Activated naive CD4-positive, alpha-beta T cell treated with anti-CD3 and anti-CD28 coated beads for 36 hours (primary cell): Measurements from ENCODE around the gene METTL26. TPM values are rescaled to one million over a fixed set of nuclear protein-coding genes. Genes with fewer than 3 reads are reported as not detected.

Source experiments
- CTCF ChIA-PET: fragments of 350-600 bp; sonication (Branson Sonifier 250); formaldehyde crosslinking; loops from one replicate; lab custom pipeline; 2021; ENCODE audit warnings: antibody characterized with exemption; lab: Charles Lee
- DNase-seq: peaks from one replicate; pipeline ENCODE4 v3.0.0-alpha.2; 2020
- H3K27ac Mint-ChIP-seq: one replicate; pipeline ENCODE4 v1.8.0; 2021; ENCODE audit warnings: mild to moderate bottlenecking, mixed read lengths
- H3K27me3 Mint-ChIP-seq: one replicate; pipeline ENCODE4 v1.8.0; 2021; ENCODE audit warnings: low read depth, mixed read lengths
- H3K36me3 Mint-ChIP-seq: one replicate; pipeline ENCODE4 v1.8.0; 2021; ENCODE audit warnings: low read depth, mixed read lengths
- H3K4me1 Mint-ChIP-seq: one replicate; pipeline ENCODE4 v1.8.0; 2021; ENCODE audit warnings: low read depth, mixed read lengths
- H3K4me3 Mint-ChIP-seq: one replicate; pipeline ENCODE4 v1.8.0; 2021; ENCODE audit warnings: mild to moderate bottlenecking, moderate library complexity, mixed read lengths
- H3K9me3 Mint-ChIP-seq: one replicate; pipeline ENCODE4 v1.8.0; 2021; ENCODE audit warnings: mixed read lengths
- intact Hi-C: fragments of 100-400 bp; cut with micrococcal nuclease; formaldehyde crosslinking; loops from one replicate; pipeline ENCODE4 v1.15.1; 2023
- total RNA-seq, 2 experiments: library from RNA; stranded (reverse); gene quantifications; one replicate each; pipeline ENCODE4 v1.2.3, GENCODE V29; 2021

The METTL26 gene
- total RNA-seq, 2 experiments from 2014 or later, result 121 to 122 TPM

DNA sequence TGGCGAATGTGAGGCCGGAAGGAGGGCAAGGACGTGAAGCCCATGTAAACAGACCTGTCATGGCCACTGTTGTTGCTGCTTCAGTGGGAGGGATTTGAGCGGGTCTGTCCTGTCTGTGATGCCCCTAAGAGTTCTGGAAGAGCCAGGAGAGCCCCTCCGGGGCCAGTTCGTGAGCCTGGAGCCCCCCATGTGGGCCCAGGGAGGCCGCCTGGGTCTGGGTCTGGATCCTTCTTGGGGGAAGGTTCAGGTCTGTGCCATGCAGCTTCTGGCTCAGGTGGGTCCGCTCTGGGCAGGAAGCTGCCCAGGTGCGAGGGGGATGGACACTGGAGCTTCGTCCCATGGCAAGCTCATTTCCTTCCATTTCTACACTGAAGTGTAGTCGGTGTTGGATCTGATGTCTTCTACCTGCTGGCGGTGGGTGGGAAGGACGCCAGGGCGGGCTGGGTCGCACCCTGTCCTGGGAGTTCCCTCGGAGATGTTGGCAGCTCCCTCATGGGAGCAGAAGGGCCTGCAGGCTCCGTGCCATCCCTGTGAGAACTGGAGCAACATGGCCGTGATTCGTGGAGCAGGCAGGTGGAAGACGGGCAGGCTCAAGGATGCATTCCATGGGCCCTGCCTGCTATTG lies 16.5 kb downstream of the METTL26 start:
- intact Hi-C loops, result no loop called here

GRCh38 chr16:617855-618254 lies 18.2 kb downstream of the METTL26 start:
- no peak overlapping the region for H3K27ac Mint-ChIP-seq
- peaks cover 2% of the 10 kb centered on the region for H3K36me3 Mint-ChIP-seq
- no peaks in the 10 kb centered on the region for H3K9me3 Mint-ChIP-seq
- H3K27me3 Mint-ChIP-seq, result no peaks in the 10 kb centered on the region
- no peak for DNase-seq
- no peaks in the 10 kb centered on the region for H3K4me1 Mint-ChIP-seq
- no peak overlapping the region for H3K4me3 Mint-ChIP-seq
- CTCF ChIA-PET, result no interaction called here
- intact Hi-C loops, result no loop called here

More for the DNA sequence above, 16.5 kb downstream of the METTL26 start:
- no peak overlapping the region for H3K4me3 Mint-ChIP-seq
- H3K4me1 Mint-ChIP-seq, result no peaks in the 10 kb centered on the region
- DNase-seq, result no peak
- H3K27ac Mint-ChIP-seq, result no peak overlapping the region
- peaks cover 2% of the 10 kb centered on the region for H3K36me3 Mint-ChIP-seq
- no peaks in the 10 kb centered on the region for H3K9me3 Mint-ChIP-seq
- no peaks in the 10 kb centered on the region for H3K27me3 Mint-ChIP-seq
- CTCF ChIA-PET, result no interaction called here

- Mint-ChIP-seq H3K36me3 (peaks cover 2% of the 10 kb centered on the region), H3K4me1 (no peaks in the 10 kb centered on the region), H3K9me3 (no peaks in the 10 kb centered on the region), H3K27ac (no peak overlapping the region), H3K27me3 (no peaks in the 10 kb centered on the region), H3K4me3 (no peak overlapping the region)
- CTCF ChIA-PET, result no interaction called here
- intact Hi-C loops, result no loop called here
- DNase-seq, result no peak
These were observed 19.1 kb downstream of the METTL26 start for GRCh38 chr16:616733-617586.

GRCh38 chr16:615122-615521 lies 21.0 kb downstream of the METTL26 start:
- CTCF ChIA-PET, result no interaction called here
- Mint-ChIP-seq H3K4me1 (peaks cover 2% of the 10 kb centered on the region), H3K4me3 (no peak overlapping the region), H3K36me3 (peaks cover 2% of the 10 kb centered on the region), H3K27me3 (no peaks in the 10 kb centered on the region), H3K27ac (no peak overlapping the region), H3K9me3 (no peaks in the 10 kb centered on the region)
- intact Hi-C loops, result no loop called here
- no peak for DNase-seq

DNA sequence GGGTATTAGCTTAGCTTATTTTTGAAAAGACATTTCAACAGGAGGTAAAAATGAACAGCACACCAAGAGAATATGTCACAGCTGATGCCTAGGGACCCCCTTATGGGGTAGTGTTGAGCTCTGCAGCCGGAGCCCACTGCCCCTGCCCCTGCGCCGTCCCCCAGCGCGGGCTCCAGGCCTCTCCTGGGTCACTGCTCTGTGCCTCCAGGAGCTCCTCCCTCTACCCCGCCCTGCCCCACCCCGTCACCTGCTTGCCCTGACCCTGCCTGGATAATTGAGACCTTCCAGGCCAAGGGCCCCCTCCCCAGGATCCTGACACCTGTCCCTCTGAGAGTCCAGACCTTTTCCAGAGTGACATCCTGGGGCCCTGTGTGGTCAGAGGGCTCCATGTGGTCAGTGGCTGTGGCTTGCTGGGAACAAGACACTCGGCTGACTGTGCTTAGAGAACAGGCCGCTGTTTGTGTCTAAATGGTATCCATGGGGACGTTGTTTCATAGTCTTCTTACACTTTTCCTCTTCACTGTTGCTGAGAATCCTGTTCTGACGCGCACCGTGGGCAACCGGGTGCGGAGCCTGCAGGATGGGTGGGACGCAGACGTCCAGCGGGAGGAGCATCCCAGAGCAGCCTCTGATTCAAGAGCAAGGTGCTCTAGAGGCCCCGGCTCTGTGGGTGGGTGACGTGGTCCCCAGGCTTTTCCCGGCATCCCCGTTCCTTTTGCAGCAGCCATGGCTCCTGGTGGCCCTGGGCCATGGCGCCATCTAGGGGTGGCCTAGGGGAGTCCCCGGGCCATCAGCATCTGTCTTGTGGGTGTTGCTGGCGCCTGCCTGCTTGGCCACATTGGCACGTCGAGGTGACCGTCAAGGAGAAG lies 25.4 kb downstream of the METTL26 start:
- Mint-ChIP-seq H3K27ac (no peak overlapping the region), H3K27me3 (no peaks in the 10 kb centered on the region), H3K4me1 (peaks cover 10% of the 10 kb centered on the region), H3K4me3 (no peak overlapping the region), H3K9me3 (no peaks in the 10 kb centered on the region), H3K36me3 (peaks cover 2% of the 10 kb centered on the region)
- CTCF ChIA-PET, result interaction anchor here (0.6 to 1.2 kb wide), 4 partner anchors 12 to 34 kb away, joined by 3 to 4 read pairs (median 4); partner anchors contain the start of gene RAB40C
- DNase-seq, result peak; percentile 66
- intact Hi-C loops, result loop anchor here (1.0 kb wide), 1 partner anchor 31 kb away; no protein-coding TSS in a partner anchor

- CTCF ChIA-PET, result interaction anchor here (0.6 to 1.2 kb wide), 5 partner anchors 12 to 33 kb away, joined by 3 to 4 read pairs (median 4); partner anchors contain the start of gene RAB40C
- Mint-ChIP-seq H3K27ac (no peak overlapping the region), H3K36me3 (peaks cover 2% of the 10 kb centered on the region), H3K9me3 (no peaks in the 10 kb centered on the region), H3K27me3 (no peaks in the 10 kb centered on the region), H3K4me3 (no peak overlapping the region), H3K4me1 (peaks cover 10% of the 10 kb centered on the region)
- intact Hi-C loops, result no loop called here
- DNase-seq, result no peak
These were observed 26.1 kb downstream of the METTL26 start for GRCh38 chr16:609984-610383.

- intact Hi-C loops, result no loop called here
- H3K4me3 Mint-ChIP-seq, result no peak overlapping the region
- no peaks in the 10 kb centered on the region for H3K36me3 Mint-ChIP-seq
- CTCF ChIA-PET, result interaction anchor here (1.1 to 1.4 kb wide), 3 partner anchors 12 to 24 kb away, joined by 3 to 4 read pairs (median 3); partner anchors contain the start of gene RAB40C
- H3K27me3 Mint-ChIP-seq, result no peaks in the 10 kb centered on the region
- H3K9me3 Mint-ChIP-seq, result no peaks in the 10 kb centered on the region
- no peak overlapping the region for H3K27ac Mint-ChIP-seq
- H3K4me1 Mint-ChIP-seq, result peaks cover 10% of the 10 kb centered on the region
- DNase-seq, result no peak
These were observed 26.8 kb downstream of the METTL26 start for GRCh38 chr16:609316-609715.

DNA sequence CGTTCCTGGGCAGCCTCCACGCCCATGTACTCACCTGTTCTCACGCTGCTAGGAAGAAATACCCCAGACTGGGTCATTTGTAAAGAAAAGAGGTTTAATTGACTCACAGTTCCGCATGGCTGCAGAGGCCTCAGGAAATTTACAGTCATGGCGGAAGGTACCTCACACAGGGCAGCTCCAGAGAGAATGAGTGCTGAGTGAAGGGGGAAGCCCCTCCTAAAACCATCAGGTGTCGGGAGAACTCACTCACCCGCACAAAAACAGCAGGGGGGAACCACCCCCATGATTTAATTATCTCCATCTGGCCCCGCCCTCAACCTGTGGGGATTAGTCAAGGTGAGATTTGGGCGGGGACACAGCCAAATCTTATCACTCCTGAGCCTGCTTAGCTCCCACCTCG lies 28.1 kb downstream of the METTL26 start:
- CTCF ChIA-PET, result interaction anchor here (1.4 kb wide), 1 partner anchor 11 kb away, joined by 3 read pairs; no protein-coding TSS in a partner anchor
- Mint-ChIP-seq H3K36me3 (no peaks in the 10 kb centered on the region), H3K27me3 (no peaks in the 10 kb centered on the region), H3K9me3 (no peaks in the 10 kb centered on the region), H3K4me1 (peaks cover 14% of the 10 kb centered on the region), H3K27ac (peak overlapping the region; percentile 80), H3K4me3 (no peak overlapping the region)
- DNase-seq, result peak; percentile 88
- intact Hi-C loops, result loop anchor here (1.0 kb wide), 2 partner anchors 19 to 28 kb away; partner anchors contain the start of gene METTL26

DNA sequence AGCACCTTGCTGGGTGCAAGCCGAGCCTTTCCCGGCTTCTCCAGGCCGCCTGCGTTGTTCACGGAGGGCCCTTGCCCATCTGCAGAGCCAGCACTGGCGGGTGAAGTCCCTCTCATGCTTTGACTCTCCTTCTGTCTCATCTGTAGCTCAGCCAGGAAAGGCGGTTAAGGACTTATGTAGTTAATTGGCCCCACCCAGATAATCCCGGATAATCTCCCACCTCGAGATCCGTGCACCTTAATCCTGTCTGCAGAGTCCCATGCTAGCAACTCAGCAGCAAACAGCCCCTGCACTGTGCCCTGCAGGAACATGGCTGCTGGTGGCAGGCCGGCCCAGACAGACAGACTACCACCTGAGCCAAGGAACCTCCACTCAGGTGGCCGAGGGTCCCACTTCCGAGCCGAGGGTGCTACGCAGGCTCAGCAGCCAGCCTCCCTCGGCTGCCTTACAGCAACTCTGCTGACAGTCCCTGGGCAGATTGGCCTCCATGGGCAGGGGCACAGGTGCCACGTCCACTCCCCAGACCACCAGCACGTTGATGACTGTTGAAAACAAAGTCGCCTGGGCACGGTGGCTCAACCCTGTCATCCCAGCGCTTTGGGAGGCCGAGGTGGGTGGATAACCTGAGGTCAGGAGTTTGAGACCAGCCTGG lies 29.3 kb downstream of the METTL26 start:
- intact Hi-C loops, result no loop called here
- DNase-seq, result no peak
- CTCF ChIA-PET, result no interaction called here
- Mint-ChIP-seq H3K36me3 (no peaks in the 10 kb centered on the region), H3K27ac (no peak overlapping the region), H3K27me3 (no peaks in the 10 kb centered on the region), H3K4me3 (no peak overlapping the region), H3K4me1 (peaks cover 14% of the 10 kb centered on the region), H3K9me3 (no peaks in the 10 kb centered on the region)

DNA sequence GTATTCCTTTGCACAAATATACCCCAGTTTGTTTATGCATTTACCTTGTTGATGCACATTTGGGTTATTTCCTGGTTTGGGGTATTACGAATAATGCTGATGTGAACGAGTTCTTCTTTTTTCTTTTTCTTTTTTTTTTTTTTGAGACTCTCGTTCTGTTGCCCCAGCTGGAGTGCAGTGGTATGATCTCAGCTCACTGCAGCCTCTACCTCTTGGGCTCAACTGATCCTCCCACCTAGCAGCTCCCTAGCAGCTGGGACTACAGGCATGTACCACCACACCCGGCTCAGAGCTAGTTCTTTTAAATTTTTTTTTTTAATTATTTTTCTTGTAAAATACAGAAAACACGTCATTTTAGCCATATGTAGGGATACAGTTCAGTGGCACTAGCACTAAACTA lies 32.2 kb downstream of the METTL26 start:
- no peak overlapping the region for H3K4me3 Mint-ChIP-seq
- peaks cover 14% of the 10 kb centered on the region for H3K4me1 Mint-ChIP-seq
- no peaks in the 10 kb centered on the region for H3K9me3 Mint-ChIP-seq
- no peak for DNase-seq
- H3K27me3 Mint-ChIP-seq, result no peaks in the 10 kb centered on the region
- H3K36me3 Mint-ChIP-seq, result no peaks in the 10 kb centered on the region
- H3K27ac Mint-ChIP-seq, result no peak overlapping the region
- CTCF ChIA-PET, result no interaction called here
- intact Hi-C loops, result no loop called here

DNA sequence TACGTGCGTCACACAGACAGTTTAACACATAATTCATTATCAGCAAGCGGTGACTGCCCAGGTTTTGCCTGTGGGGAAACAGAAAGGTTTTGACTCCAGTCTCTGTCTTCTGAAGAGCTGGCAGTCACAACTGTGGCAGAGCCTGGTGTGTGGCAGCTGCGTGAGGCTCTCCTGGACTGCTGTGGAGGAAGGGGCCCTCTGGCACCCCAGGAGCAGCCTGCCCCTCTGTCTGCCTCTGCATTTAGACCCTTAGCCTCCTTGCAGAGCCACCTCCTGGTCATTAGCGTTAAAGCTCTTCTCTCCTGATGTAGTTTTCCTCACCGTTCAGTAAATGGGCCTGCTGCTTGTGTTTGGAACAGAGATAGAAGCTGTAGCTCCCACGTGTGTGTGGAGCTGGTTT lies 35.3 kb downstream of the METTL26 start:
- DNase-seq, result no peak
- H3K27ac Mint-ChIP-seq, result no peak overlapping the region
- H3K27me3 Mint-ChIP-seq, result no peaks in the 10 kb centered on the region
- H3K4me3 Mint-ChIP-seq, result no peak overlapping the region
- H3K36me3 Mint-ChIP-seq, result no peaks in the 10 kb centered on the region
- peaks cover 8% of the 10 kb centered on the region for H3K4me1 Mint-ChIP-seq
- intact Hi-C loops, result no loop called here
- no peaks in the 10 kb centered on the region for H3K9me3 Mint-ChIP-seq
- CTCF ChIA-PET, result interaction anchor here (0.9 kb wide), 1 partner anchor 75 kb away, joined by 3 read pairs; no protein-coding TSS in a partner anchor
